ENCODE measurements around the gene ADAM8. TPM values are rescaled to one million over a fixed set of nuclear protein-coding genes. Genes with fewer than 3 reads are reported as not detected.

ADAM8 gene
- polyA plus RNA-seq, 6 donors from 2014 or later, result 30.0 to 56.1 (median 34.6) TPM

GRCh38 chr10:133285217-133285616 lies 8.5 kb upstream of the ADAM8 start:
- H3K27ac Mint-ChIP-seq, result peak overlapping the region in 1 of 6 donors; percentile 32
- no peak overlapping the region for H3K4me3 Mint-ChIP-seq
- no peak for DNase-seq
- peaks cover 0 to 2% (median 0%) of the 10 kb centered on the region in 7 donors for H3K9me3 Mint-ChIP-seq
- H3K4me1 Mint-ChIP-seq, result peaks cover 3 to 10% (median 4%) of the 10 kb centered on the region in 3 donors
- peaks cover 9 to 49% of the 10 kb centered on the region in 2 donors for H3K36me3 Mint-ChIP-seq
- ATAC-seq (ENCODE audit: low read depth in 2 of 2), result no peak
- H3K27me3 Mint-ChIP-seq, result no peaks in the 10 kb centered on the region

- DNase-seq (no peak), ATAC-seq (ENCODE audit: low read depth in 2 of 2) (no peak)
- peaks cover 9 to 47% of the 10 kb centered on the region in 2 donors for H3K36me3 Mint-ChIP-seq
- H3K9me3 Mint-ChIP-seq, result no peaks in the 10 kb centered on the region
- peaks cover 8 to 19% (median 9%) of the 10 kb centered on the region in 3 donors for H3K4me1 Mint-ChIP-seq
- H3K27me3 Mint-ChIP-seq, result no peaks in the 10 kb centered on the region
- H3K27ac Mint-ChIP-seq, result peak overlapping the region in 1 of 6 donors; percentile 36
- H3K4me3 Mint-ChIP-seq, result peak overlapping the region in 2 of 8 donors; percentile 52 to 66
These were observed 7.3 kb upstream of the ADAM8 start for GRCh38 chr10:133283931-133284330.

DNA sequence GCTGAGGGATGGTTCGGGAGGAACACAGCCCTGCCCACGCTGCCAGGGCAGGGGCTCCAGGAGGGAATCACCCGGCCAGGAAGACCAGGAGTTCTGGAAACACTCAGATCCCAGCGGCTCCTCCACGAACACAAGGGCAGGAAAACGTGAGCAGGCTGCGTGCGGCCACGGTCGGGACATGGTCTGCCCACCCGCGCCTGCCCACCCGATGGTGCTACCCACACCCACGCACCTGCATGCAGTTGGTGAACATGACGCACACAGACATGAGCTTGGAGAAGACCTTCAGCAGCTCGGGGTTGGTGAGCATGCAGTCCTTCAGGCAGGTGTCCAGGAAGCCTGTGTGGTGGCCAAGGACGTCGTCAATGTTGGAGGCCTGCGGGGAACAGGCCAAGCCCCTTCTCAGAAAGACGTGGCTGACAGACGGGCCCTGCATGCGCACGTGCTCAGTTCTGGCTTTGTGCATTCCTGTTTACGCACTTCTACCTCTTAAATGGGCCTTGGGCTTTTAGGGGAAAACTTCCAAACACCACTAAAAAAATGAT lies 6.2 kb upstream of the ADAM8 start:
- Mint-ChIP-seq H3K27ac (no peak overlapping the region), H3K4me1 (peaks cover 17 to 29% (median 19%) of the 10 kb centered on the region in 3 donors), H3K36me3 (peaks cover 9 to 42% of the 10 kb centered on the region in 2 donors), H3K27me3 (no peaks in the 10 kb centered on the region), H3K9me3 (no peaks in the 10 kb centered on the region), H3K4me3 (no peak overlapping the region)
- DNase-seq (no peak), ATAC-seq (ENCODE audit: low read depth in 2 of 2) (no peak)

- H3K27me3 Mint-ChIP-seq, result no peaks in the 10 kb centered on the region
- peaks cover 17 to 34% (median 23%) of the 10 kb centered on the region in 3 donors for H3K4me1 Mint-ChIP-seq
- H3K27ac Mint-ChIP-seq, result no peak overlapping the region
- ATAC-seq (ENCODE audit: low read depth in 2 of 2) (no peak), DNase-seq (no peak)
- H3K9me3 Mint-ChIP-seq, result no peaks in the 10 kb centered on the region
- no peak overlapping the region for H3K4me3 Mint-ChIP-seq
- peaks cover 6 to 39% of the 10 kb centered on the region in 2 donors for H3K36me3 Mint-ChIP-seq
These were observed 5.1 kb upstream of the ADAM8 start for GRCh38 chr10:133281628-133282372.

DNA sequence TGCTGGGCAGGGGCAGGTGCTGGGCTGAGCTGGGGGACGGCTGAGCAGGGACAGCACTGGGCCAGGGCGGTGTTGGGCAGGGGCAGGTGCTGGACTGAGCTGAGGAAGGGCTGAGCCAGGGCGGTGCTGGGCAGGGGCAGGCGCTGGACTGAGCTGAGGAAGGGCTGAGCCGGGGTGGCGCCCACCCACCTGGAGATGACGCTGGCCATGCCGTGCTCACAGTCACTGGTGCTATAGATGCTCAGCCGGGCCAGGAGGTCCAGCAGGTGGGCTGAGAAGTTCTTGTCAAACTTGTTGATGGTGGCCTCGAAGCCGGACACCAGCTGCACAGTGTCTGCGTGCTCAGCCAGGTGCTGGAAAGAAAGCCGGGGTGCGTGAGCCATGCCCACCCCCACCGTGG lies 4.4 kb upstream of the ADAM8 start:
- ATAC-seq (ENCODE audit: low read depth in 2 of 2) (no peak), DNase-seq (no peak)
- H3K9me3 Mint-ChIP-seq, result no peaks in the 10 kb centered on the region
- H3K4me3 Mint-ChIP-seq, result no peak overlapping the region
- H3K4me1 Mint-ChIP-seq, result peaks cover 17 to 32% (median 23%) of the 10 kb centered on the region in 3 donors
- H3K36me3 Mint-ChIP-seq, result peaks cover 0 to 31% of the 10 kb centered on the region in 2 donors
- peak overlapping the region in 1 of 6 donors; percentile 62 for H3K27ac Mint-ChIP-seq
- H3K27me3 Mint-ChIP-seq, result no peaks in the 10 kb centered on the region

DNA sequence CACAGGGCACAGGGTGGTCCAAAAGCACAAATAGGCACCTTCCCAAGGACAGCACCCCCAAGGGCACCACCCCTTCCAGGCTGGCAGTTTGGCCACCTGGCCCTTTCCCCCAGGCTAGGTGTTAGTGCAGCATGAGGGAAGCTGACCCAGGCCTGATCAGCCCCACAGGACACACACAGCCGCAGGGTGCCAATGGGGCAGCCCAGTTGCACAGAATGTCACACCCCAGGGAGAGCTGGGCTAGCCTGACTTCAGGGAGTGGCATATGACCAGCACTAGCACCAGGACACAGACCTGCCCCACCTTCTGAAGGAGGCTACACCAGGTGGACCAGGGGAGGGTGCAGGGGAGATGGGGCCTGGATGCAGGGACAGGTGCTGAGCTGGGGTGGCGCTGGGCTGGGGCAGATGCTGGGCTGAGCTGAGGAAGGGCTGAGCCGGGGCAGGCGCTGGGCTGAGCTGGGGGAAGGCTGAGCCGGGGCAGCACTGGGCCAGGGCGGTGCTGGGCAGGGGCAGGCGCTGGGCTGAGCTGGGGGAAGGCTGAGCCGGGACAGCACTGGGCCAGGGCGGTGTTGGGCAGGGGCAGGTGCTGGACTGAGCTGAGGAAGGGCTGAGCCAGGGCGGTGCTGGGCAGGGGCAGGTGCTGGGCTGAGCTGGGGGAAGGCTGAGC lies 3.9 kb upstream of the ADAM8 start:
- H3K4me3 Mint-ChIP-seq, result no peak overlapping the region
- no peak overlapping the region for H3K27ac Mint-ChIP-seq

DNA sequence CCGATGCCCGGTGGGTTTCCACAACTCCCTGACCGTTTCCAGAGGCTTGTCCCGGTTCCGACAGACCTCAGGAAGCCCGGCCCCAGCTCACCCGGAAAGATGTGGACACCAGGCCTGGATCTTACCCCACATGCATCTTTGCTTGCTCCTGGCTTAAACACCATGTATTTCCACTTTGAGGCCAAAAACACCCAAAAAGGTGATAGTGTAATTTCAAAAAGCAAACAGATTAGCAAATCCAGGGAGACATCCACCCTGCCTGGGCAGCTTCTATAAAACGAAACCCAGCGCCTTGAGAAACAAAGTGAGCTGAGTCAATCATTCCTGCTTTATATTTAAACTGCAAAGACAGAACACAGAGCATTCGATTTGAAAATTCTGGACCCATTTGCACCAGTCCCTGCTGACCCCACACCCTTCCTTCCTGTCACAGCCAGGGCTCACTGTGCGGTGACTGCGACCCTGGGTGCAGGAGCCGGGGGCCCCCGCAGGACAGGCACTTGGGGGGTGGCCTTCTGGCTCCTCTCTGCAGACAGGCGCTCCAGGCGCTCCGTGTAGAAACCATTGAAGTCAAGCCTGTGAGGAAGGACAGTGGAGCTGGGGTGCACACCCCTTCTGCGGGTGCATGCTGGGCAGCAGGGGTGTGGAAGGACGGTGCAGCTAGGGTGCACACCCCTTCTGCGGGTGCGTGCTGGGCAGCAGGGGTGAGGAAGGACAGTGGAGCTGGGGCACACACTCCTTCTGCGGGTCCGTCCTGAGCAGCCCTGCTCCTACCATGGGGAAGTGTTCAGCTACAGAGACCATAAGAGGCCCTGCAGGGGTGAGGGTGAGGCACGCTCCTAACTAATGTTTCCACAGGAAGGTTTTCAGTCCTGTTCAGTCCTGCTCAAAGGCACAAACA lies 2.9 kb upstream of the ADAM8 start:
- no peak for ATAC-seq (ENCODE audit: low read depth in 2 of 2)
- H3K4me3 Mint-ChIP-seq, result peak overlapping the region in 3 of 8 donors; percentile 16 to 44 (median 18)
- no peak for DNase-seq
- H3K9me3 Mint-ChIP-seq, result no peaks in the 10 kb centered on the region
- H3K36me3 Mint-ChIP-seq, result peaks cover 0 to 20% of the 10 kb centered on the region in 2 donors
- H3K27ac Mint-ChIP-seq, result peak overlapping the region in 4 of 6 donors; percentile 38 to 68 (median 60)
- no peaks in the 10 kb centered on the region for H3K27me3 Mint-ChIP-seq
- peaks cover 20 to 43% (median 30%) of the 10 kb centered on the region in 3 donors for H3K4me1 Mint-ChIP-seq

More for the DNA sequence above, 3.9 kb upstream of the ADAM8 start:
- peaks cover 0 to 26% of the 10 kb centered on the region in 2 donors for H3K36me3 Mint-ChIP-seq
- DNase-seq (no peak), ATAC-seq (ENCODE audit: low read depth in 2 of 2) (no peak)
- peaks cover 17 to 33% (median 29%) of the 10 kb centered on the region in 3 donors for H3K4me1 Mint-ChIP-seq
- H3K9me3 Mint-ChIP-seq, result no peaks in the 10 kb centered on the region
- no peaks in the 10 kb centered on the region for H3K27me3 Mint-ChIP-seq

DNA sequence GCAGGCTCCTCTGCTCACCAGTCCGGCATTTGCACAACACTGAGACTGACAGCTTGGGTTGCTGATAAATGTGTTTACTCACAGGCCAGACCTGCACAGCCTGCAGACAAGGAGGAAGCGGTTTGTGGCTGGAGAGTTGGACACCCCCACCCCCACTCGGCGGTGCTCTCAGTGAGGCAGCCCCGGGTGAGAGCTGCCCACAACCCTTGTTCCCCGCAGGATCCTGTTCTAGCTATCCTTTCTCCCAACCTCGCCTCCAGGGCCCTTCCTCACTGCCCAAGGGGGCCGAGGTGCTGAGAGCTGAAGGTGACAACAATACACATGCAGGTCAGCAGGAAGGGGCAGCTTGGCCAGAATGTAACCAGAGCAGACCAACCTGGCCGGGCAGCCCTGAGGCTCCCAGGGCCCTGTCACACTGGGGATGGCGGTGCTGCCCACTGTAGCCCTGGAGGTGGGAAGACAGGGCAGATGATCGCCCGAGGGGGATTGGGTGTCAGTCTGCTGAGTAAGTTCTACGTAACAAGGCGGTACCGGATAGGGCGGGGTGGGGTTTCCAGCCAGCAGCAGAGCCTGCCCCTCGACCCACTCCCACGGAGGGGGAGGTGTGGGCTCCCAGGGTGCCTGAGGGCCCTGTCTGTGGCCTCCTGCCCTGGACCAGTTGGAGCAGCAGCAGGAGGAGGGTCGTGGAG lies 2.1 kb upstream of the ADAM8 start:
- H3K27ac Mint-ChIP-seq, result peak overlapping the region; percentile 84 to 99 (median 96)
- H3K4me3 Mint-ChIP-seq, result peak overlapping the region; percentile 81 to 94 (median 88)
- ATAC-seq (ENCODE audit: low read depth in 2 of 2), result peak in 1 of 2 donors; percentile 13
- H3K4me1 Mint-ChIP-seq, result peaks cover 20 to 43% (median 30%) of the 10 kb centered on the region in 3 donors
- DNase-seq, result peak; percentile 56
- H3K36me3 Mint-ChIP-seq, result peaks cover 0 to 12% of the 10 kb centered on the region in 2 donors
- no peaks in the 10 kb centered on the region for H3K9me3 Mint-ChIP-seq
- H3K27me3 Mint-ChIP-seq, result no peaks in the 10 kb centered on the region

DNA sequence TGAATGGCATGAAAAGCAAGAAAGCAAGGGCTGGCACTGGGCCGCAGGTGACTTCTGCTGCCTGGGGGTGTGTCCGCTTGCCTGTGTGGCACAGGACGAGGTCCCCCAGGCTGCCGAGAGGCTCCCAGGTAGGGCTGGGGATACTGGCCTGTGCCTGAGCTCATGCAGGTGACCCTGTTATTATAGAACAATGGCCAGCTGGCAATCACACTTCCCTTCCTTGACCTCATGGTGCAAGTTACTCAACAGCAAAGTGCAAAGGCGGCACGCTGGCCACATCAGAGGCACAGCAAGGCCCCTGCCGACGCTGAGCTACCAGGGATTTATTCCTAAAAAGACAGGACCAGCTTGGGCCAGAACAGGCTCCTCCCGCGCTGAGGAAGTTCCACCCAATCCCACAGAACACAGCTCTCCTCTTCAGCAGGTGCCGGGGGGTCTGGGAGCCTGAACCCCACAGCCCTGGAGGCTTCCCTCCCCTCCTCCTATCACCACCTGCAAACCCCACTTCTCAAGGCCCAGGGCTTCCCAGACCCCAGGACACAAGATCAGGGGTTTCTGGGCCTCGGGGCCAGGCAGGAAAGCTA lies 1.4 kb upstream of the ADAM8 start:
- ATAC-seq (ENCODE audit: low read depth in 2 of 2), result no peak
- peaks cover 20 to 43% (median 30%) of the 10 kb centered on the region in 3 donors for H3K4me1 Mint-ChIP-seq
- no peak for DNase-seq
- H3K27me3 Mint-ChIP-seq, result no peaks in the 10 kb centered on the region
- H3K27ac Mint-ChIP-seq, result peak overlapping the region; percentile 41 to 99 (median 96)
- H3K4me3 Mint-ChIP-seq, result peak overlapping the region; percentile 81 to 94 (median 88)
- H3K36me3 Mint-ChIP-seq, result peaks cover 0 to 8% of the 10 kb centered on the region in 2 donors
- H3K9me3 Mint-ChIP-seq, result no peaks in the 10 kb centered on the region

DNA sequence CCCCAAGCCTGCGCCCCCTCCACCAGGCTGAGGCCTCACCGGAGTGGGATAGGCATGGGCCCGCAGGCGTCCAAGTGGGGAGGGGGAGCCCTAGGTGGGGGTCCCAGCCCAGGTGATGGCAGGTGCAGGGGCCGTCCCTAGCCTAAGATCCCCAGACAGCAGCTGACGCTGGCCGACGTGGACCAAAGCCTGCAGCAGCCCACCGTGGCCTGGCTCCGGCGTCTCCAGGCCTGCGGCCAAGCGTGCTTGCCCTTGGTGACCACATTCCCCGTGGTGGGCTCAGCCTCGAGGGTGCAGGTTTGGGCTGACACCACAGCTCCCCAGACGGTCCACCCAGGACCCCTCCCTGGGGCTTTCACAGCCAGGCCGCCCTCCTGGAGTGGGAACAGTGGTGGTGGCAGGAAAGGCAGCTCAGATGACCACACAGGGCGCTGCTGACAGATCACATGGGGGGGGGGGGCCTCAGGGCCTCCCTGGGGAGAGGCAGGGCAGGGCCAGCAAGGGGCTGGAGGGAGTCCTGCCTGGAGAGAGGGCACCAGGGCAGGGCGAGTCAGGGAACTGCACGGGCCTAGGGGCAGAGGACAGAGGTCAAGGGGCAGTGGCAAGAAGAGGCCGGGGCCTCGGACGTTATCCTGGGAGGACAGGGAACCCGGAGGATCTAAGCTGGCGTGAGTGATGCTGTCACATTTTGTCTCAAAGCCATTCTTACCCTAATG lies 767 bp upstream of the ADAM8 start:
- no peak for DNase-seq
- H3K27ac Mint-ChIP-seq, result peak overlapping the region in 4 of 6 donors; percentile 11 to 96 (median 64)
- H3K4me3 Mint-ChIP-seq, result peak overlapping the region; percentile 72 to 88 (median 86)
- no peaks in the 10 kb centered on the region for H3K27me3 Mint-ChIP-seq
- peaks cover 0 to 8% of the 10 kb centered on the region in 2 donors for H3K36me3 Mint-ChIP-seq
- no peaks in the 10 kb centered on the region for H3K9me3 Mint-ChIP-seq
- peaks cover 20 to 43% (median 30%) of the 10 kb centered on the region in 3 donors for H3K4me1 Mint-ChIP-seq
- ATAC-seq (ENCODE audit: low read depth in 2 of 2), result no peak

- Mint-ChIP-seq H3K9me3 (no peaks in the 10 kb centered on the region), H3K27me3 (no peaks in the 10 kb centered on the region), H3K36me3 (no peaks in the 10 kb centered on the region), H3K27ac (peak overlapping the region; percentile 96 to 99 (median 98)), H3K4me3 (peak overlapping the region; percentile 86 to 94 (median 92)), H3K4me1 (peaks cover 20 to 43% (median 30%) of the 10 kb centered on the region in 3 donors)
- DNase-seq (no peak), ATAC-seq (ENCODE audit: low read depth in 2 of 2) (no peak)
These were observed 601 bp downstream of the ADAM8 start for GRCh38 chr10:133276100-133276434.
